Epidermal melanocyte (primary cell): ENCODE results near the gene NOL12.
A peak's percentile ranks its signal among the peaks of the same experiment; 100 is the strongest.

ENCODE experiments used
- DNase-seq: peaks from one replicate; pipeline ENCODE4 v3.0.0; 2011; ENCODE audit warnings: low spot score; ENCODE audit not compliant: insufficient read length

Gene NOL12

DNA sequence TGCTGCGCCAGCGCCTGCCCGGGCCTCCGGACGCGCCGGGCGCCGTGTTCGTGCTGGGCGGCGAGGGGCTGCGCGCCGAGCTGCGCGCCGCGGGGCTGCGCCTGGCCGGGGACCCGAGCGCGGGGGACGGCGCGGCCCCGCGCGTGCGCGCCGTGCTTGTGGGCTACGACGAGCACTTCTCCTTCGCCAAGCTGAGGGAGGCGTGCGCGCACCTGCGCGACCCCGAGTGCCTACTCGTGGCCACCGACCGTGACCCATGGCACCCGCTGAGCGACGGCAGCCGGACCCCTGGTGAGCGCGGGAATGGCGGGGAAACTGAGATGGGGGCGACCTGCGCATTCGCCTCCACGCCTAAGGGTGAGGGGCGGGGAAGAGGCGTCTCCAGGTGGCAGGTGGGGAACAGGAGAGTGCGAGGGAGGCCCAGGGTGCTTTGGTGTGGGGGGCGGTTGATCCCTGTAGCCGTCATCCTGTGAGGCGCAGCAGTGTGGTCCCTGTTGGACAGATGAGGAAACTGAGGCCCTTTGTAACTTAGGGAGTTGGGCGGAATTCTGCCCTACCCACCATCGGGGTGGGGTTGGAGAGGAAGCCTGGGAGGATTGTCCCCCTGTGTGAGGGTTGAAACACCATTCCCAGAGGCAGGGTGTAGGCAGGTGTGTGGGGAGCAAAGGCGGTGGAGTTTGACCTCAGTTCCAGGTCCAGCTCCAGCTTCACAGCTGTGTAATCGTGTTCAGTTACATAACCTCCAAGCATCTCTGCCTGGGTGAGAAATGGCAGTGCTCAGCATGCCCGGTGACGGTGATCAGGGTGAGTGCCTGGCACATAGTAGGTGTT, 26.9 kb upstream of the NOL12 start:
- no peak for DNase-seq

DNA sequence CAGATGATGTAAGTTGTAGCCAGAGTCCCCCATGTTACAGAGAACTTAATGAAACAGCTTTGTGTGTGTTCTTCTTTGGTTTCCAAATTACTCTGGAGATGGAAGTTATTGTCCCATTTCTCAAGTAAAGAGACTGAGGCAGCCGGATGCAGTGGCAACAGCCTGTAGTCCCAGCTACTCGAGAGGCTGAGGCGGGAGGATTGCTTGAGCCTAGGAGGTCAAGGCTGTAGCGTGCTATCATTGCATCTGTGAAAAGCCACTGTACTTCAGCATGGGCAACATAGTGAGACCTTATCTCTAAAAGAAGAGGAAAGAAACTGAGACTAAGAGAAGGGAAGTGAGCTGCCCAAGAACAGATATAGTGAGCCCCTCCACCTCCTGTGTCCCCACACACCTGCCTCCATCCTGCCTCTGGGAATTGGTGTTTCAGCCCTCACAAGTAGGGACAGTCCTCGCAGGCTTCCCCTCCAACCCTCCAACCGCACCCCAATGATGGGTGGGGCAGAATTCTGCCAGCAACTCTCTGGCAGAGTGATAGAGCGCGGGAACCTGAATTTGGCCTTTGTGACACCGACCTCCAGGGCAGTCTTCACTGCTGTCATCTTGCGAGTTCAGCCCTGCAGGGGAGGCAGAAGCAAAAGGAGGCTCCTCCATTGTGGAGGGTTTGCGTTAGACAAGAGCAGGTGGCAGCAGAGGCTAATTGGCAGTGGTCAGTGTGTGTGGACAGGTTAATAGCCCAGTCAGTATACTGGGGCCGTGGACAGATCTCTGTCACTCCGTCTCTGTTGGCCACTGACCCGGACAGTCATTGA, 26.0 kb upstream of the NOL12 start:
- DNase-seq = no peak

DNA sequence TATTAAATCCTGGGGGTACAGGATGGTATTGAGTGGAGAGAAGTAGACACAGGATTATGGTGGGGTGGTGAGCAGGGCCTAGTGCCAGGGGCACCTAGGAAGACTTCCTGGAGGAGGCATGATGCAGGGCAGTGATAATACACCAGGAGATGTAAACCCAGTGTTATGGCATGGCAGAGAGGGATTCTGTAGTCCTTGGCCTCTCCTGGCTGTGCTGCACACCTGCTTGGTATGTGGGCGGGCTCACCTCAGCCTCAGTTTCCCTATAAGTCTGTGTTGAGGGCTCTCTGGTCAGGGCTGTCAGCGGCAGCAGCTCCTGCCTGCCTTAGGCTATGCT, 25.5 kb upstream of the NOL12 start:
- DNase-seq = no peak

DNA sequence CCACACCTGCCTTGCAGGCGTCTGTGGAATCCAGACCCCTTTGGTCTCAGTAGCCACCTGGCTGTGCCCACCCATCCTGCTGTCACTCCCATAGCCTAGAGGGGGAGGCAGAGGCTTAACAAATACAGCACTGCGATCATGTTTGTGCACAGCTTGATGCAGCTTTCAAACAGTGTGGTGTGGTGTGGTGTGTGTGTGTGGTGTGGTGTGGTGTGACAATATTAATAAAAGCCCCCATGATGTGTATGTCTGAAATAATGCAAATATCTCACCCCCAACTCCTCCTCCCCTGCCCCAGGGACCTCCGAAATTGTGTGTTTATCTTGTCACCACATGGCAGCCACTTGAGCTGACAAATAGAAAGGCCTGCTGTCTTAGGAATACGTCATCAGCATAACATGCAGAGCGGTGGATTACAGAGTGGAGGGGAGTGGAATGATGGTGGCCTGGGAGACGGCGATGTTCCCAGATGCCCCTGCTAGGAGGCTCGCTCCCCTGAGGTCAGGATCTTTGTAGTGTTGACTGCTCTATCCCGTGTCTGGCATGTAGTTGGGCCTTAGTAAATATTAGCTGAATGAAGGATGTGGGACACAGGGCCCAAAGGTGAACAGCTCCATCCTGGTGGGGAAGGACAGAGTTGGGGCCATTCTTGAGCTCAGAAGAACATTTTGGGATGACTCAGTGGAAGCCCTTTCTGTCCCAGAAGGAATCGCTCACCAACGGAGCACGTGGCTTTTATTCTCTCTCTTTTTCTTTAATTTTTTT, 24.8 kb upstream of the NOL12 start:
- DNase-seq = no peak

DNA sequence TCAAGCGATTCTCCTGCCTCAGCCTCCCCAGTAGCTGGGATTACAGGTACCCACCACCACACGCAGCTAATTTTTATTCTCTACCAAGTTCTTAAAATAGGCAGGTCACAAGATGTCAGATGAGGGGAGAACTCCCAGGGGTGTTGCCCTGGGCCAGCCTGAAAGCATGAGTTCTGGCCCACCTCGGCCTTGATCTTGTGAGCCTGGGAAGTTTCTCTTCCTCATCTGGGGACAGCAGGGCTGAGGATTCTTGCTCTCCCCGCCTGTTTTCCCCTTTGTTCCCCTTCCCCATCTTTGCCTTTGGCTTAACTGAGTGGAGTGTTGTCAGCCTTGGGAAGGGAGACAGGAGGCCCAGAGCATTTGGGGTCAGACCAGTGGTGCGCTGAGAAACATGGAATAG, 24.1 kb upstream of the NOL12 start:
- DNase-seq = no peak

DNA sequence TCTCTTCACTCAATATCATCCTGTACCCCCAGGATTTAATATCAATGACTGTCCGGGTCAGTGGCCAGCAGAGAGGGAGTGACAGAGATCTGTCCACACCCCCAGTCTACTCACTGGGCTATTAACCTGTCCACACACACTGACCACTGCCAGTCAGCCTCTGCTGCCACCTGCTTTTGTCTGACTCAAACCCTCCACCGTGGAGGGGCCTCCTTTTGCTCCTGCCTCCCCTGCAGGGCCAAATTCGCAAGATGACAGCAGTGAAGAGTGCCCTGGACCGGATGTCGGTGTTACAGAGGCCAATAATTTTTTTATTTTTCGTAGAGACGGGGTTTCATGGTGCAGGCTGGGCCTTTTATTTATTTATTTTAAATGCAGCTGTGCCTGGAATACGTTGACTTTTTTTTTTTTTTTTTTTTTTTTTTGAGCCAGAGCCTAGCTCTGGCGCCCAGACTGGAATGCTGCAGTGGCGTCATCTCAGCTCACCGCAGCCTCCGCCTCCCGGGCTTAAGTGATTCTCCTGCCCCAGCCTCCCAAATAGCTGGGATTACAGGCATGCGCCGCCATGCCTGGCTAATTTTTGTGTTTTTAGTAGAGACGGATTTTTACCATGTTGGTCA, 22.5 kb upstream of the NOL12 start:
- no peak for DNase-seq

DNA sequence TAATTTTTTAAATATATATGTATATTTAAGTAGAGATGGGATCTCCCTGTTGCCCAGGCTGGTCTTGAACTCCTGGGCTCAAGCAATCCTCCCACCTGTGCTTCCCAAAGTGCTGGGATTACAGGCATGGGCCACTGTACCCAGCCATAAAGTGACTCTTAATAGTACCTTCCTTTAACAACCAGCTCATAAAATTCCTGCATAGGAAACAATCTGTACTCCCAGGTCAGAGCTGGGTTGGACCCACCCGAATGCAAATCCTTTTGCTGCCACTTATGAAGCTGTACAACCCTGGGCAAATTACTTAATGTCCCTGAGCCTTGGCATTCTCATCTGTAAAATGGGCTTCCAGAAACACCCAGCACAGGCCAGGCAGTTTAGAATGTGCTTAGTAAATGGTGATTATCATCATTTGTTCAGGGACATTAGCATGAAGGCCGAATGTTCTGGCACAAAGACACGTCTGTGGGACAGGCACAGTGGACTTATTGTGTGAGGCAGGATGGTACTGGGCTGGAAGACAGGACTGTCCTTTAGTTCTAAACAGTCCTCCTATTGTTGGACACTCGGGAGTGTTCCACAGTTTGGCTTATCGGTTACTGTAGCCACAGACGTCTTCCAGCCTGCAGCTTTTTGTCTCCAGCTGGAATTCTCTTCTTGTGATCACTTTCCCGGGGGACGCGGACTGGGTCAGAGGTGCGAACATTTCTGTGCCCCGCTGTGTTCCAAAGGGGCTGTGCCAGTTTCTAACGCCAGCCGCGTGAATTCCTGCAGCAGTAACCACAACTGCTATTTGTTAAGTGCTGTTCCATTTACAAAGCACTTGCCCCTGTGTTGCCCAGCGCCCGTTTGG, 21.7 kb upstream of the NOL12 start:
- DNase-seq = peak; percentile 75

DNA sequence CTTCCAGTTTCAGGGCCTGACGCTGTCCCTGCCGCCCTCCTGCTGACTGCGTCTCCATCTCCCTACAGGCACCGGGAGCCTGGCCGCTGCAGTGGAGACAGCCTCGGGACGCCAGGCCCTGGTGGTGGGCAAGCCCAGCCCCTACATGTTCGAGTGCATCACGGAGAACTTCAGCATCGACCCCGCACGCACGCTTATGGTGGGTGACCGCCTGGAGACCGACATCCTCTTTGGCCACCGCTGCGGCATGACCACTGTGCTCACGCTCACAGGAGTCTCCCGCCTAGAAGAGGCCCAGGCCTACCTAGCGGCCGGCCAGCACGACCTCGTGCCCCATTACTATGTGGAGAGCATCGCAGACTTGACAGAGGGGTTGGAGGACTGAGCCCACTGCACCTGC, 20.7 kb upstream of the NOL12 start:
- DNase-seq = no peak

DNA sequence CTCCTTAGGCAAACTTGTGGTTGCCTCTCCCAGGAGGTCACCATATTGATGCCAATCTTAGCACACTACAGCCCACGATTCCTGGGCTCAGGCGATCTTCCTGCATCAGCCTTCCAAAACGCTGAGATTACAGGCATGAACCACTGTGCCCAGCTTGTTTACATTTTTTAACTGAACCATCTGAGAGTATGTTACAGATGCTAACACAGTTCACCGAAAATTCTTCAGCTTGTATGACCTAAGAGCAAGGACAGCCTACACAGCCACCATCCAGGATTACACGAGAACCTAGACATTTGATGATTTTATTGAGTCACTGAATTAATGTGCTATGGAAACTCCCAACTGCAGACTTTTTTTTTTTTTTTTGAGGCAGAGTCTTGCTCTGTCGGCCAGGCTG, 16.6 kb upstream of the NOL12 start:
- DNase-seq = no peak

DNA sequence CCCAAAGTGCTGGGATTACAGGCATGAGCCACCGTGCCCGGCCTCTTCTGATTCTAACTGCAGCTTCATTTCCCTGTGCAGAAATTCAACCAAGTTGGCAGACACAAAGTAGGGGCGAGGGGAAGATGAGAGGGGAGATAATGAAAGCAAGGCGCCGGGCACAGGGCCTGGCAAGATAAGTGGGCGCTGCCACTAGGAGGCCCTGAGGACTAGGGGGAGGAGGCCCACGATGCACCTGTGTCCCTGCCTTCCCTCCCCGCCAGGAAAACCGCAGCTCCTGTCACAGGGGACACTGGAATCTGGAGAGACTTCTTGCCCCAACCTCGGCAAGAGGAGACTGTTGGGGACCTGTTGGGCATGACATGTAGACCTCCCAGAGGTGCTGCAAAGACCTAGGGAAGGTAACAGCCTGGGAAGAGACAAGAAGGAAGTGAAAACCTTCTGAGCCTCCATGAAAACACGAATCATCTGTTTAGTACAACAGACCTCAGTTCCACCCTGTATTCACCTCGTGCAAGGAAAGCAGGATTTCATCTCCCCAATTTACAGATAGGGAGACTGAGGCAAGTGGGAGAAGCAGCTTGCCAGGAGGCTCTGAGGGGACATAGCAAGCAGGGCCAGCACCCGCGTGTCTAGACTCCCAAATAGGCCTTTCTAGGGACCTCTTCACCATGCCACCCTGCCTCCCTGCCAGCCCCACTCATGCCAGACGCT, 13.8 kb upstream of the NOL12 start:
- DNase-seq = no peak

DNA sequence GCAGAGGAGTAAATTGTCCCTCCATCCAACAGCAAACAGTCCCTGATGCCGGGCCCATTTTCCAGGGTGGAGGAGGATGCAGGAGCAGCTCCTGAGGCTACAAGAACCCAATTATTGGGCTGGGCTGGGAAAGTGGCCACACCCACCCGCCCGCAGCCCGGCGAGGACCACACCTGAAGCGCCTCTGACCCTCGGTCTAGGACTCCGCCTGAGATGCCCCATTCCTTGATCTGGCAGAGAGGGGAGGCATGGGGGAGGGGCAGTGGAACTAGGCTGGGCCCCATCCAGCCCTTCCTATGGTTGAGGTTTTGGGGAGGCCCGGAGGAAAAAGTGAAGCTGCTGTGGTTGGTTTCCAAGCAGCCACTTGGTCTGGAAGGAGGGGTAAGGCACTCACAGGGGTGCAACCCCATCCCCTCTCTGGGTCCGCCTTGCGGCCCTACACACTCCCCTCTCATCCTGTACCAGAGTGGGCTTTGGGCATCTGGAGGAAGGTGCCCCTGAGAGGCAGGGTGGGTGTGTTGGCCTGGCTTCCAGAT, 13.2 kb upstream of the NOL12 start:
- no peak for DNase-seq

DNA sequence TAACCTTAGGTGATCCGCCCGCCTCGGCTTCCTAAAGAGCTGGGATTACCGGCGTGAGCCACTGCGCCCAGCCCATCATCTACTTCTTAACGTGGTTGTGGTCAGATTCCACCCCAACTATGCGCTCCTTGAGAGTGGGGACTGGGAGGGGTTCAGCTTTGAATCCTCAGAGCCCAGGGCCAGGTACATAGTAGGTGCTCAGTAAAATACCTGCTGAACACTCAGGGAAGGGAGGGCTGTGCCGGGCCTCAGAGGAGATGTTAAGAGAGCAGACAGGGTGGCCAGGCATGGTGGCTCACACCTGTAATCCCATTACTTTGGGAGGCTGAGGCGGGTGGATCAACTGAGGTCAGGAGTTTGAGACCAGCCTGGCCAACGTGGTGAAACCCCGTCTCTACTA, 11.9 kb upstream of the NOL12 start:
- no peak for DNase-seq

DNA sequence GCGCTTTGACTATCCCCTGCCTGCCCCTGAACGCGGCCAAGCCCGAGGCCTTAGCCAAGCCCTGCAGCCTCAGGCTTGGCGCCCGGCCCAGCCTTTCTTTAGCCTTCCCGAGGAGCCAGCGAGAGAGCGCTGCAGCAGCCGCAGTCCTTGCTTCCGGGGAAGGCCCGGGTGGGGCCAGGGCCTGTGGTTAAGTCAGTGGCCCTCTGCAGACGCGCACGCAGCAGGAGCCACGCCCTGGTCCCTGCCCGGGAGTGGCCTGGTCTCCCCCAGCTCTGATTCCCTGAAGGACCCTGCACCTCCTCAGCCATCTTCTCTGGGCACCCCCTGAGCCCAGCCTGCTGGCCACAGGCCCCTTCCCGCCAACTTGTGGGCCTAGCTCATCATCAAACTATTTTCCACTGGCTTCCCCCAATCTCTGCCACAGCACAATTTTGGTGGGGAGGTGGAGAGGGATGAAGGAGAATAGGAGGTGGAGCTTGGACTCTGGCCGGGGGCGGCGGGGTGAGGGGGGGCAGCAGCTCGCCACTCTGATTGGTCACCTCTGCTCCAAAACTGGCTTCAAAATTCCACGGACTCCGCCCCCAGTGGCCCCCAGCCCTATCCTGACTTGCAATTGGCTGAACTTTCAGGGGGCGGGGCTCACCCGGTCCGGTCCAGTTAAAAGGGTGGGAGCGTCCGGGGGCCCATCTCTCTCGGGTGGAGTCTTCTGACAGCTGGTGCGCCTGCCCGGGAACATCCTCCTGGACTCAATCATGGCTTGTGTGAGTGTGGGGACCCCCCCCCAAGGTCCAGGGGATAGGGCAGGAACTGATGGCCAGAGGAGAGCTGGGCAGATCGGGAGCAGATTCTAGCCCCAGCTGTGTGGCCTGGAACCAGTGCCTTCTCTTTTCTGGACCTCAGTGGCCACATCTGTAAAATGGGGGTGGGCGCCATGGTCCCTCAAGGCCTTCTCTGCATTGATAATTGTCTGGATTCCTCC, 10.9 kb upstream of the NOL12 start, which contains the start of gene LGALS1:
LGALS1 (plus strand) TSS at position 686 of the 979 bp plus-strand sequence; CDS start at position 753, 67 bp downstream.
- DNase-seq = peak; percentile 74

DNA sequence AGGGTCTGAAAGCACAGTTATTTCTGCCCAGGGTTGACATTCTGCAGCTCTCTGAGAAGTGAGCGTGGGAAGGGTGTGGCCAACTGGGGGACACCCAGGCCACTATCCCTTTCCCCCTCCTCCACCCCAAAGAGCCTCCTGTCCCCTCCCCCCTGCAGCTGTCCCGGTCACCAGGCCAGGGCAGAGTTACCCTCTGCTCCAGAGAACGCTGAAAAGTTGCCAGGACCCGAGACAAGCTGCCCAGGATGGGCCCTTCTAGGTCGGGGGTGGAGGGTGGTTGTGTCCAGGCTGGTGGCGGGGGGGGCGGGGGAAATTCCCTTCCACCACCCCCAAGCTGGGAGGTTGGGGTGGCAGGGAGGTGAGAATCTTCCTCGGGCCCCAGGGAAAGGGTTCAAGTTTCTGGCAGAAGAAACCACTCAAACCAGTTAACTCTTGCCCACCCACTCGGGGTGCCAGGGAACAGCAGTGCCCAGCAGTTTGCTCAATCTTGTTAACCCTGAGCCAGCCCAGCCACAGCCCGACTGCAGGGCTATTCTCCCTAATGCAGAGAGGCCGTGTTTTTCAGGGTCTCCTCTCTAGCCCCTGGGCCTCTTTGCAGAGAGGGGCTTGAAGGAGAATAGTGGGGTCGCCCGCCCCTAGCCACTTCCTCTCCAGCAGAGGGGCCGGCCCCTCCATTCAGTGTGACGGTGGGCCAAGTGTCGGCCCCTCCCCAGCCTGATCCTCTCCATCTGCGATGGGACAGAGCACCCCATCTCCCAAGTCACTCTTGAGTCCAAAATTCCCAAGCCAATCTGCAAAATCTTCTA, 10.0 kb upstream of the NOL12 start:
- no peak for DNase-seq

DNA sequence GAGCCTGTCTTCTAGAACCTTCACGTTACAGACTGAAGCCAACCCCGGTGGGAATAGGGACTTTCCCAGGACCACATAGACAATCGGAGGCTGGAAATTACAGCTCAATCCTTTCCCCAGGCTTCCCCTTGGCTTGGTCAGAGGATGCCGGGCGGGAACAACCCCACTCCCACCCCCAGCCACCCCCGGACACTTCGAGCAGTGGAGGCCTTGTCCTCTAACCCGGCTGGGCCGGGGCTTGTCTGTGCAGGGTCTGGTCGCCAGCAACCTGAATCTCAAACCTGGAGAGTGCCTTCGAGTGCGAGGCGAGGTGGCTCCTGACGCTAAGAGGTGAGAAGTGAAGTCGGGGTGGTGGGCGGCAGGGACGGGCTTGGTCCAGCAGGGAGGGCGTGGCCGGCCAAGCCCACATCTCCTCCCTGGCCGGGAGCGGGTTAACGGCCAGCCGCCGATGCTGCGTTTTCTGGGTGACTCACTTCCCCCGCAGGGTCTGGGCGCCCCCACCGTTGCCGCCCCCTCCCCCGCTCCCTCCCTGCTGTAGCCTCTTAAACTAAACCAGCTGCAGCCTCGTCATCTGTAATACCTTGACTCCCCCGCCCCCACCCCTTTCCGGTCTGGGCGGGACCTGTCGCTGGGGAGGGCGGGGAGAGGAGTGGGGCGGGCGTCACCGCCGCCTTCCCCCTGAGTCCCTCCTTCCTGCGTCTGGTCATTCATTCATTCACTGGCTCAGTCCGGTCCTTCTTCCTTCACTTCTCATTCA, 9.2 kb upstream of the NOL12 start:
- DNase-seq = no peak

DNA sequence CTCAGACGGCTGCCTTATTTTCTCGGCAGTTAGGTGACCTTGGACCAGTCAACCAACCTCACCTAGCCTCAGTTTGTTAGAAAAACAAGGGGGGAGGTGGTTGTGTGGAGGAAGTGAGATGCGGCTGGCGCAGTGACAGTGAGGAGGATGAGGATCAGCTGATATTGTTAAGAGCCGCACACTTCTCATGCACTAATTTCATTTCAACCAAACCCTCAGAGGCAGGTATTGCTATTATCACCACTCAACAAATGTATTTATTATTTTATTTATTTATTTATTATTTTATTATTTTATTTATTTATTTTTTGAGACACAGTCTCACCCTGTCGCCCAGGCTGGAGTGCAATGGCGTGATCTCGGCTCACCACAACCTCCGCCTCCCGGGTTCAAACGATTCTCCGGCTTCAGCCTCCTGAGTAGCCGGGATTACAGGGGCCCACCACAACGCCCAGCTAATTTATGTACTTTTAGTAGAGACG, 8.6 kb upstream of the NOL12 start:
- DNase-seq = no peak

DNA sequence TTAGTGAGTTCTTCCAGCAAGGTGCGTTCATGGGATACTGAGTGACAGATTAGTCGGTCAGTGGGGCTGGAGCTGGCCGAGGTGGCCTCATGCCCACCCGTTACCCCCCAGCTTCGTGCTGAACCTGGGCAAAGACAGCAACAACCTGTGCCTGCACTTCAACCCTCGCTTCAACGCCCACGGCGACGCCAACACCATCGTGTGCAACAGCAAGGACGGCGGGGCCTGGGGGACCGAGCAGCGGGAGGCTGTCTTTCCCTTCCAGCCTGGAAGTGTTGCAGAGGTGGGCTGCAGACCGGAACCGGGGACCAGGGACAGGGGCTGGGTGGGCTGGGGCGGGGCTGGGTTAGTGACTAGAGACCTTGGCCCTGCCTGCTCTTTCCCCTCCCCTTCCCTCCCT, 7.8 kb upstream of the NOL12 start:
- no peak for DNase-seq
